NCI-H526 (cell line): ENCODE data around the gene SLC31A1.
"Not testable (repeated sequence)": the region's sequence is repeated elsewhere in the genome, so short reads cannot be mapped to it uniquely, and the experiment has no call there.

Experiments
- DNase-seq, 2 experiments: peaks; one replicate each; lab custom pipeline; 2025; lab: John Stamatoyannopoulos, UW

Gene SLC31A1

GRCh38 chr9:113220467-113221002 is 809 bp upstream of the SLC31A1 start:
- no peak for DNase-seq

GRCh38 chr9:113221800-113222481 is 597 bp downstream of the SLC31A1 start:
- peak in 1 of 2 experiments; percentile 43 for DNase-seq

GRCh38 chr9:113222482-113222841 is 1.1 kb downstream of the SLC31A1 start:
- DNase-seq: peak; percentile 4 to 12

- DNase-seq: no peak
Measured at GRCh38 chr9:113223963-113224362, 2.6 kb downstream of the SLC31A1 start.

GRCh38 chr9:113227436-113227835 is 6.1 kb downstream of the SLC31A1 start:
- peak; percentile 63 to 90 for DNase-seq

- DNase-seq: peak; percentile 93 to 95
Measured at GRCh38 chr9:113228130-113228665, 6.9 kb downstream of the SLC31A1 start.

GRCh38 chr9:113231701-113232100 is 10.4 kb downstream of the SLC31A1 start:
- DNase-seq: no peak

GRCh38 chr9:113235701-113236255 is 14.4 kb downstream of the SLC31A1 start:
- DNase-seq: not testable (repeated sequence)

GRCh38 chr9:113237026-113237425 is 15.7 kb downstream of the SLC31A1 start:
- no peak for DNase-seq

- no peak for DNase-seq
Measured at GRCh38 chr9:113238202-113238858, 17.0 kb downstream of the SLC31A1 start.

- DNase-seq: no peak
Measured at GRCh38 chr9:113238859-113239232, 17.5 kb downstream of the SLC31A1 start.

GRCh38 chr9:113241161-113241560 is 19.8 kb downstream of the SLC31A1 start:
- no peak for DNase-seq

- DNase-seq: no peak
Measured at GRCh38 chr9:113244556-113244955, 23.2 kb downstream of the SLC31A1 start.

- no peak for DNase-seq
Measured at GRCh38 chr9:113245894-113246293, 24.6 kb downstream of the SLC31A1 start.

GRCh38 chr9:113246928-113247327 is 25.6 kb downstream of the SLC31A1 start:
- no peak for DNase-seq

- DNase-seq: no peak
Measured at GRCh38 chr9:113247640-113248039, 26.3 kb downstream of the SLC31A1 start.

- not testable (repeated sequence) for DNase-seq
Measured at GRCh38 chr9:113249661-113250060, 28.3 kb downstream of the SLC31A1 start.

- DNase-seq: no peak
Measured at GRCh38 chr9:113250807-113251206, 29.5 kb downstream of the SLC31A1 start.

- no peak for DNase-seq
Measured at GRCh38 chr9:113254991-113255390, 33.6 kb downstream of the SLC31A1 start.

- no peak for DNase-seq
Measured at GRCh38 chr9:113255438-113255837, 34.1 kb downstream of the SLC31A1 start.

- DNase-seq: no peak
Measured at GRCh38 chr9:113257863-113258262, 36.5 kb downstream of the SLC31A1 start.

- DNase-seq: no peak
Measured at GRCh38 chr9:113258282-113258681, 36.9 kb downstream of the SLC31A1 start.
